Measurements from ENCODE around the gene SETBP1.

SETBP1 gene

GRCh38 chr18:44823782-44824181 lies 143.1 kb downstream of the SETBP1 start:
- no peak overlapping the region for H3K23ac ChIP-seq (ENCODE audit: low read length in 2 of 2)
- H3K18ac ChIP-seq (ENCODE audit: low read depth in 1 of 2, low read length in 2 of 2) = no peak overlapping the region
- H2BK12ac ChIP-seq (ENCODE audit: low read length in 2 of 2) = peak overlapping the region in 1 of 2 experiments; percentile 38
- no peak overlapping the region for H4K91ac ChIP-seq (ENCODE audit: low read length)
- H3K27ac ChIP-seq (ENCODE audit: low read length, poor library complexity, severe bottlenecking) = no peak overlapping the region
- no peak overlapping the region for H3K4me2 ChIP-seq (ENCODE audit: low read length, poor library complexity, severe bottlenecking)
- H4K8ac ChIP-seq (ENCODE audit: low read length) = no peak overlapping the region
- peaks cover 21% of the 10 kb centered on the region for H3K79me1 ChIP-seq (replicated peaks; ENCODE audit: low read length, poor library complexity, severe bottlenecking)
- no peaks in the 10 kb centered on the region for H3K27me3 ChIP-seq (ENCODE audit: control insufficient read depth in 1 of 2, insufficient read depth in 1 of 2, low read length in 2 of 2)
- H2AK5ac ChIP-seq (ENCODE audit: low read length, severe bottlenecking) = no peak overlapping the region
- H2AFZ ChIP-seq (ENCODE audit: low read depth, low read length) = no peak overlapping the region
- H2BK5ac ChIP-seq (ENCODE audit: low read depth, low read length, poor library complexity, severe bottlenecking) = no peak overlapping the region
- no peak overlapping the region for H2BK15ac ChIP-seq (ENCODE audit: low read depth, poor library complexity, severe bottlenecking)
- no peak overlapping the region for H3K4ac ChIP-seq (ENCODE audit: low read depth in 1 of 2, low read length in 2 of 2)
- H3K4me1 ChIP-seq (ENCODE audit: control insufficient read depth, insufficient read depth, low read depth, low read length) = peaks cover 14% of the 10 kb centered on the region
- H2BK120ac ChIP-seq (ENCODE audit: low read depth, low read length) = no peak overlapping the region
- no peak overlapping the region for H3K9ac ChIP-seq (ENCODE audit: low read length)
- DNase-seq = no peak
- H3K36me3 ChIP-seq (ENCODE audit: control insufficient read depth in 1 of 2, insufficient read depth in 2 of 2, low read depth in 1 of 2, low read length in 2 of 2) = peaks cover 0 to 8% of the 10 kb centered on the region in 2 experiments
- H3K4me3 ChIP-seq (ENCODE audit: insufficient read depth in 1 of 2, low read depth in 1 of 2, low read length in 2 of 2) = no peak overlapping the region
- H3K9me3 ChIP-seq (ENCODE audit: control insufficient read depth, low read length) = no peaks in the 10 kb centered on the region
- H3K14ac ChIP-seq (ENCODE audit: low read length in 2 of 2) = no peak overlapping the region

GRCh38 chr18:44824884-44825283 lies 144.2 kb downstream of the SETBP1 start:
- H3K18ac ChIP-seq (ENCODE audit: low read depth in 1 of 2, low read length in 2 of 2) = peak overlapping the region in 1 of 2 experiments; percentile 38
- peaks cover 11% of the 10 kb centered on the region for H3K4me1 ChIP-seq (ENCODE audit: control insufficient read depth, insufficient read depth, low read depth, low read length)
- no peak for DNase-seq
- no peak overlapping the region for H4K8ac ChIP-seq (ENCODE audit: low read length)
- no peak overlapping the region for H2BK120ac ChIP-seq (ENCODE audit: low read depth, low read length)
- no peak overlapping the region for H2BK5ac ChIP-seq (ENCODE audit: low read depth, low read length, poor library complexity, severe bottlenecking)
- H3K4ac ChIP-seq (ENCODE audit: low read depth in 1 of 2, low read length in 2 of 2) = no peak overlapping the region
- no peaks in the 10 kb centered on the region for H3K27me3 ChIP-seq (ENCODE audit: control insufficient read depth in 1 of 2, insufficient read depth in 1 of 2, low read length in 2 of 2)
- no peak overlapping the region for H3K4me2 ChIP-seq (ENCODE audit: low read length, poor library complexity, severe bottlenecking)
- no peak overlapping the region for H3K14ac ChIP-seq (ENCODE audit: low read length in 2 of 2)
- no peak overlapping the region for H2BK15ac ChIP-seq (ENCODE audit: low read depth, poor library complexity, severe bottlenecking)
- H3K36me3 ChIP-seq (ENCODE audit: control insufficient read depth in 1 of 2, insufficient read depth in 2 of 2, low read depth in 1 of 2, low read length in 2 of 2) = peaks cover 0 to 4% of the 10 kb centered on the region in 2 experiments
- 86% methylated on average over 2 of the region's 2 CpGs for WGBS
- no peaks in the 10 kb centered on the region for H3K9me3 ChIP-seq (ENCODE audit: control insufficient read depth, low read length)
- no peak overlapping the region for H3K23ac ChIP-seq (ENCODE audit: low read length in 2 of 2)
- H2AFZ ChIP-seq (ENCODE audit: low read depth, low read length) = no peak overlapping the region
- no peak overlapping the region for H3K9ac ChIP-seq (ENCODE audit: low read length)
- H2BK12ac ChIP-seq (ENCODE audit: low read length in 2 of 2) = peak overlapping the region; percentile 56 to 88
- no peak overlapping the region for H4K91ac ChIP-seq (ENCODE audit: low read length)
- H3K4me3 ChIP-seq (ENCODE audit: insufficient read depth in 1 of 2, low read depth in 1 of 2, low read length in 2 of 2) = no peak overlapping the region
- peaks cover 21% of the 10 kb centered on the region for H3K79me1 ChIP-seq (replicated peaks; ENCODE audit: low read length, poor library complexity, severe bottlenecking)
- H3K27ac ChIP-seq (ENCODE audit: low read length, poor library complexity, severe bottlenecking) = no peak overlapping the region
- H2AK5ac ChIP-seq (ENCODE audit: low read length, severe bottlenecking) = peak overlapping the region; percentile 79

DNA sequence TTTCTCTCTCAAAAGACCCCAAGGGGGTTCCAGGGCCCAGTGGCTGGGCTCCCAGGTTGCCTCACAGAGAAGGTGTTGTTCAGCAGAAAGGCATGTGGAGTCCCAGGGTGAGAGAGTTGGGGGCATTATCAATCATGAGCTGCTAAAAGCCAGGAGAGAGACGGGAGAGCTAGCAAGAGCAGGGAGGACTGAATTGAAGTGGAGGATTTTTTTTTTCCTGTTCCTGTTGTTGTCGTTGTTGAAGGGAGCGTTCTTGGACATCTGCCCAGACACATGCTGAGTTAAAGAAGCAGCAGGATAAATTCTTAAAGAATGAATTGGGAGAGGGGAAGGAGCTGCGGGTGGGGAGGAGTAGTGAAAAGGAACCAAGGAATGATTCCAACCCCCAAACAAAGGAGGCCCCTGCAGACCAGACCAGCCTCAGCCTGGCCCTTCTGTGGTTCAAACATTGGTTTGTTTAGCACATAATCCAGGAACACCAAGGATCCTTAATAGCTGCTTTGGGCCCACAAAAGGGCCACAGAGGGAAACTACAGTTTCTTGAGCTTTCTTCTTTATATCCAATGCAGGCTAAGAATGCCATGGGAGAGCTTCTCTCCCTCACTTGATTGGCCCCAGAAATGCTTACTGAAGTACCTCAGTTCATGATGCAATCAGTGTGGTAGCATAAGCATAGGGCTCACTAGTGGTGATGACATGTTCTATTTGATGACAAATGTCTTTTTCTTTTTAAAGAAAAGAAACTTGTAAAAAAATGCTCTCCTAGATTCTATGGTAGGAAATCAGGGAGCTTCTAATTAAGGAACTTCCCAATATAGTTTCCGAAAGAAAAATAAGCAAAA lies 146.0 kb downstream of the SETBP1 start:
- H3K23ac ChIP-seq (ENCODE audit: low read length in 2 of 2) = no peak overlapping the region
- H3K79me1 ChIP-seq (replicated peaks; ENCODE audit: low read length, poor library complexity, severe bottlenecking) = peaks cover 12% of the 10 kb centered on the region
- H4K8ac ChIP-seq (ENCODE audit: low read length) = peak overlapping the region; percentile 19
- H3K36me3 ChIP-seq (ENCODE audit: control insufficient read depth in 1 of 2, insufficient read depth in 2 of 2, low read depth in 1 of 2, low read length in 2 of 2) = no peaks in the 10 kb centered on the region
- H3K18ac ChIP-seq (ENCODE audit: low read depth in 1 of 2, low read length in 2 of 2) = peak overlapping the region; percentile 76 to 89
- no peak overlapping the region for H3K4me3 ChIP-seq (ENCODE audit: insufficient read depth in 1 of 2, low read depth in 1 of 2, low read length in 2 of 2)
- peak overlapping the region; percentile 54 for H2BK5ac ChIP-seq (ENCODE audit: low read depth, low read length, poor library complexity, severe bottlenecking)
- peak overlapping the region; percentile 17 for H3K4me2 ChIP-seq (ENCODE audit: low read length, poor library complexity, severe bottlenecking)
- peak; percentile 94 for DNase-seq
- H3K4me1 ChIP-seq (ENCODE audit: control insufficient read depth, insufficient read depth, low read depth, low read length) = peaks cover 9% of the 10 kb centered on the region
- 36% methylated on average over 3 of the region's 5 CpGs for WGBS
- no peaks in the 10 kb centered on the region for H3K27me3 ChIP-seq (ENCODE audit: control insufficient read depth in 1 of 2, insufficient read depth in 1 of 2, low read length in 2 of 2)
- no peaks in the 10 kb centered on the region for H3K9me3 ChIP-seq (ENCODE audit: control insufficient read depth, low read length)
- H2AFZ ChIP-seq (ENCODE audit: low read depth, low read length) = no peak overlapping the region
- H2AK5ac ChIP-seq (ENCODE audit: low read length, severe bottlenecking) = peak overlapping the region; percentile 64
- H4K91ac ChIP-seq (ENCODE audit: low read length) = peak overlapping the region; percentile 39
- H2BK12ac ChIP-seq (ENCODE audit: low read length in 2 of 2) = peak overlapping the region; percentile 42 to 57
- no peak overlapping the region for H3K14ac ChIP-seq (ENCODE audit: low read length in 2 of 2)
- peak overlapping the region; percentile 29 for H2BK120ac ChIP-seq (ENCODE audit: low read depth, low read length)
- H3K9ac ChIP-seq (ENCODE audit: low read length) = peak overlapping the region; percentile 63
- H3K27ac ChIP-seq (ENCODE audit: low read length, poor library complexity, severe bottlenecking) = peak overlapping the region; percentile 85
- H3K4ac ChIP-seq (ENCODE audit: low read depth in 1 of 2, low read length in 2 of 2) = peak overlapping the region; percentile 57 to 75
- peak overlapping the region; percentile 98 for H2BK15ac ChIP-seq (ENCODE audit: low read depth, poor library complexity, severe bottlenecking)

- DNase-seq = no peak
- no peak overlapping the region for H3K23ac ChIP-seq (ENCODE audit: low read length in 2 of 2)
- no peak overlapping the region for H2BK120ac ChIP-seq (ENCODE audit: low read depth, low read length)
- H3K9me3 ChIP-seq (ENCODE audit: control insufficient read depth, low read length) = no peaks in the 10 kb centered on the region
- no peaks in the 10 kb centered on the region for H3K36me3 ChIP-seq (ENCODE audit: control insufficient read depth in 1 of 2, insufficient read depth in 2 of 2, low read depth in 1 of 2, low read length in 2 of 2)
- peaks cover 22% of the 10 kb centered on the region for H3K79me1 ChIP-seq (replicated peaks; ENCODE audit: low read length, poor library complexity, severe bottlenecking)
- no peak overlapping the region for H3K14ac ChIP-seq (ENCODE audit: low read length in 2 of 2)
- H2AFZ ChIP-seq (ENCODE audit: low read depth, low read length) = no peak overlapping the region
- no peak overlapping the region for H3K27ac ChIP-seq (ENCODE audit: low read length, poor library complexity, severe bottlenecking)
- H2BK15ac ChIP-seq (ENCODE audit: low read depth, poor library complexity, severe bottlenecking) = peak overlapping the region; percentile 85
- peak overlapping the region; percentile 13 for H2AK5ac ChIP-seq (ENCODE audit: low read length, severe bottlenecking)
- no peak overlapping the region for H3K18ac ChIP-seq (ENCODE audit: low read depth in 1 of 2, low read length in 2 of 2)
- WGBS = 99% methylated on average over 3 of the region's 3 CpGs
- peak overlapping the region in 1 of 2 experiments; percentile 73 for H2BK12ac ChIP-seq (ENCODE audit: low read length in 2 of 2)
- no peak overlapping the region for H4K8ac ChIP-seq (ENCODE audit: low read length)
- no peak overlapping the region for H3K4me2 ChIP-seq (ENCODE audit: low read length, poor library complexity, severe bottlenecking)
- H3K9ac ChIP-seq (ENCODE audit: low read length) = no peak overlapping the region
- peaks cover 9% of the 10 kb centered on the region for H3K4me1 ChIP-seq (ENCODE audit: control insufficient read depth, insufficient read depth, low read depth, low read length)
- no peak overlapping the region for H4K91ac ChIP-seq (ENCODE audit: low read length)
- no peak overlapping the region for H3K4ac ChIP-seq (ENCODE audit: low read depth in 1 of 2, low read length in 2 of 2)
- no peaks in the 10 kb centered on the region for H3K27me3 ChIP-seq (ENCODE audit: control insufficient read depth in 1 of 2, insufficient read depth in 1 of 2, low read length in 2 of 2)
- no peak overlapping the region for H3K4me3 ChIP-seq (ENCODE audit: insufficient read depth in 1 of 2, low read depth in 1 of 2, low read length in 2 of 2)
- no peak overlapping the region for H2BK5ac ChIP-seq (ENCODE audit: low read depth, low read length, poor library complexity, severe bottlenecking)
Measured at GRCh38 chr18:44828080-44828479, 147.4 kb downstream of the SETBP1 start.
